Endometrium (tissue), 2 donors: ENCODE measurements around the gene GSG1L.

Experiments used
- FAIRE-seq: peaks from 2 replicates; lab custom pipeline; 2012; peaks lifted over from hg19 to GRCh38; lab: Jason Lieb, UNC
- donor health status: control.
- donor health status: control.

The GSG1L gene

GRCh38 chr16:28062847-28063521 lies 530 bp downstream of the GSG1L start:
- no peak for FAIRE-seq

- FAIRE-seq, result no peak
Measured at GRCh38 chr16:28062261-28062846, 1.2 kb downstream of the GSG1L start.

- FAIRE-seq, result no peak
Measured at GRCh38 chr16:28061352-28062101, 2.0 kb downstream of the GSG1L start.

- no peak for FAIRE-seq
Measured at GRCh38 chr16:28059841-28060575, 3.5 kb downstream of the GSG1L start.

- no peak for FAIRE-seq
Measured at GRCh38 chr16:28058839-28059589, 4.5 kb downstream of the GSG1L start.

- no peak for FAIRE-seq
Measured at GRCh38 chr16:28057949-28058348, 5.6 kb downstream of the GSG1L start.

GRCh38 chr16:28053461-28053860 lies 10.1 kb downstream of the GSG1L start:
- FAIRE-seq, result no peak

GRCh38 chr16:28052274-28053128 lies 11.0 kb downstream of the GSG1L start:
- FAIRE-seq, result no peak

GRCh38 chr16:28051486-28051885 lies 12.0 kb downstream of the GSG1L start:
- FAIRE-seq, result no peak

GRCh38 chr16:28042811-28043210 lies 20.7 kb downstream of the GSG1L start:
- no peak for FAIRE-seq

- no peak for FAIRE-seq
Measured at GRCh38 chr16:28041615-28042014, 21.9 kb downstream of the GSG1L start.

GRCh38 chr16:28040039-28040438 lies 23.5 kb downstream of the GSG1L start:
- FAIRE-seq, result no peak

GRCh38 chr16:28039493-28039892 lies 24.0 kb downstream of the GSG1L start:
- no peak for FAIRE-seq

GRCh38 chr16:28038409-28038808 lies 25.1 kb downstream of the GSG1L start:
- FAIRE-seq, result no peak

GRCh38 chr16:28035866-28036393 lies 27.6 kb downstream of the GSG1L start:
- no peak for FAIRE-seq

GRCh38 chr16:28033870-28034269 lies 29.6 kb downstream of the GSG1L start:
- FAIRE-seq, result no peak

- FAIRE-seq, result no peak
Measured at GRCh38 chr16:28029387-28030002, 34.0 kb downstream of the GSG1L start.

GRCh38 chr16:28027055-28027454 lies 36.5 kb downstream of the GSG1L start:
- FAIRE-seq, result no peak

- no peak for FAIRE-seq
Measured at GRCh38 chr16:28025631-28026030, 37.9 kb downstream of the GSG1L start.

GRCh38 chr16:28019218-28019617 lies 44.3 kb downstream of the GSG1L start:
- FAIRE-seq, result no peak
